NCI-H2227 (cell line): ENCODE measurements around the gene PROS1.
"Not testable (repeated sequence)": the region's sequence is repeated elsewhere in the genome, so short reads cannot be mapped to it uniquely, and the experiment has no call there.

Experiments
- DNase-seq: peaks from one replicate; lab custom pipeline; 2025; ENCODE audit not compliant: unreplicated experiment; lab: John Stamatoyannopoulos, UW

PROS1 gene

GRCh38 chr3:93969997-93970396 lies 3.7 kb downstream of the PROS1 start:
- DNase-seq = no peak

- DNase-seq = no peak
Measured at GRCh38 chr3:93969443-93969842, 4.3 kb downstream of the PROS1 start.

GRCh38 chr3:93965106-93965505 lies 8.6 kb downstream of the PROS1 start:
- not testable (repeated sequence) for DNase-seq

GRCh38 chr3:93962798-93963197 lies 10.9 kb downstream of the PROS1 start:
- no peak for DNase-seq

- no peak for DNase-seq
Measured at GRCh38 chr3:93961489-93961888, 12.2 kb downstream of the PROS1 start.

GRCh38 chr3:93961026-93961425 lies 12.7 kb downstream of the PROS1 start:
- no peak for DNase-seq

GRCh38 chr3:93949958-93950357 lies 23.7 kb downstream of the PROS1 start:
- not testable (repeated sequence) for DNase-seq

- DNase-seq = not testable (repeated sequence)
Measured at GRCh38 chr3:93937485-93937884, 36.2 kb downstream of the PROS1 start.

- no peak for DNase-seq
Measured at GRCh38 chr3:93936549-93936948, 37.1 kb downstream of the PROS1 start.

GRCh38 chr3:93934366-93935046 lies 39.2 kb downstream of the PROS1 start:
- DNase-seq = no peak

GRCh38 chr3:93931597-93932229 lies 42.0 kb downstream of the PROS1 start:
- no peak for DNase-seq

- no peak for DNase-seq
Measured at GRCh38 chr3:93930041-93930440, 43.7 kb downstream of the PROS1 start.

GRCh38 chr3:93926789-93927188 lies 46.9 kb downstream of the PROS1 start:
- DNase-seq = no peak

- DNase-seq = no peak
Measured at GRCh38 chr3:93924491-93924890, 49.2 kb downstream of the PROS1 start.

GRCh38 chr3:93923006-93923405 lies 50.7 kb downstream of the PROS1 start:
- no peak for DNase-seq

- not testable (repeated sequence) for DNase-seq
Measured at GRCh38 chr3:93917546-93918029, 56.1 kb downstream of the PROS1 start.

- not testable (repeated sequence) for DNase-seq
Measured at GRCh38 chr3:93913623-93914022, 60.1 kb downstream of the PROS1 start.

- no peak for DNase-seq
Measured at GRCh38 chr3:93911206-93911605, 62.5 kb downstream of the PROS1 start.

GRCh38 chr3:93910097-93910496 lies 63.6 kb downstream of the PROS1 start:
- no peak for DNase-seq

GRCh38 chr3:93907132-93907531 lies 66.6 kb downstream of the PROS1 start:
- no peak for DNase-seq

GRCh38 chr3:93906245-93906644 lies 67.5 kb downstream of the PROS1 start:
- no peak for DNase-seq

GRCh38 chr3:93904568-93904967 lies 69.1 kb downstream of the PROS1 start:
- DNase-seq = no peak
